Measurements from ENCODE around the gene FLAD1. TPM values are rescaled to one million over a fixed set of nuclear protein-coding genes. Genes with fewer than 3 reads are reported as not detected.

FLAD1 gene
- total RNA-seq, 1 donor from 2014 or later, result 30.1 TPM

DNA sequence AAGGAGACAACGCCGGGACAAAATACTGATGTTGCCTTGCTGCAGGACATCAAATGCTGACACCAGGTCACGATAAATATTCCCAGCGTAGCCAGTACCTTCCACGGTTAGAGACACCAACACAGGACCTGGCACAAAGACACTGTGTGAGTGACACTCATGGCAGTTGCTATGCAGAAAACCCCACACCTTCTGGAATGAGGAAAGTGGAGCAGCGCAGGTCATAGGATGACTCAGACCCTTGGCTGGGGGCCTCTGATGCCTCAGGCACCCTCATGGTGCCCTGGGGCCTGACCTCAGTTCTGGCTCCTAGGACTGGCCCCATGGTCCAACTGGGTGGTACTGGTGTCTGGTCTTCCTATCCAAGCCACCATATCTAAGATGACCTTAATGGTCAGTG is 43.4 kb downstream of the FLAD1 start:
- Histone ChIP-seq H3K4me1 (peaks cover 8% of the 10 kb centered on the region), H3K27ac (replicated peaks) (no peak overlapping the region), H3K36me3 (no peaks in the 10 kb centered on the region), H3K9me3 (replicated peaks) (no peaks in the 10 kb centered on the region), H3K27me3 (ENCODE audit: low read depth) (no peaks in the 10 kb centered on the region), H3K4me3 (no peak overlapping the region)
- TF ChIP-seq, protein P1, sequence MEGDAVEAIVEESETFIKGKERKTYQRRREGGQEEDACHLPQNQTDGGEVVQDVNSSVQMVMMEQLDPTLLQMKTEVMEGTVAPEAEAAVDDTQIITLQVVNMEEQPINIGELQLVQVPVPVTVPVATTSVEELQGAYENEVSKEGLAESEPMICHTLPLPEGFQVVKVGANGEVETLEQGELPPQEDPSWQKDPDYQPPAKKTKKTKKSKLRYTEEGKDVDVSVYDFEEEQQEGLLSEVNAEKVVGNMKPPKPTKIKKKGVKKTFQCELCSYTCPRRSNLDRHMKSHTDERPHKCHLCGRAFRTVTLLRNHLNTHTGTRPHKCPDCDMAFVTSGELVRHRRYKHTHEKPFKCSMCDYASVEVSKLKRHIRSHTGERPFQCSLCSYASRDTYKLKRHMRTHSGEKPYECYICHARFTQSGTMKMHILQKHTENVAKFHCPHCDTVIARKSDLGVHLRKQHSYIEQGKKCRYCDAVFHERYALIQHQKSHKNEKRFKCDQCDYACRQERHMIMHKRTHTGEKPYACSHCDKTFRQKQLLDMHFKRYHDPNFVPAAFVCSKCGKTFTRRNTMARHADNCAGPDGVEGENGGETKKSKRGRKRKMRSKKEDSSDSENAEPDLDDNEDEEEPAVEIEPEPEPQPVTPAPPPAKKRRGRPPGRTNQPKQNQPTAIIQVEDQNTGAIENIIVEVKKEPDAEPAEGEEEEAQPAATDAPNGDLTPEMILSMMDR (IDR thresholded peaks at IDR 0.05; ENCODE audit: borderline replicate concordance), result no peak
- DNase-seq, result no peak
- intact Hi-C loops (cut with micrococcal nuclease), result no loop called here

DNA sequence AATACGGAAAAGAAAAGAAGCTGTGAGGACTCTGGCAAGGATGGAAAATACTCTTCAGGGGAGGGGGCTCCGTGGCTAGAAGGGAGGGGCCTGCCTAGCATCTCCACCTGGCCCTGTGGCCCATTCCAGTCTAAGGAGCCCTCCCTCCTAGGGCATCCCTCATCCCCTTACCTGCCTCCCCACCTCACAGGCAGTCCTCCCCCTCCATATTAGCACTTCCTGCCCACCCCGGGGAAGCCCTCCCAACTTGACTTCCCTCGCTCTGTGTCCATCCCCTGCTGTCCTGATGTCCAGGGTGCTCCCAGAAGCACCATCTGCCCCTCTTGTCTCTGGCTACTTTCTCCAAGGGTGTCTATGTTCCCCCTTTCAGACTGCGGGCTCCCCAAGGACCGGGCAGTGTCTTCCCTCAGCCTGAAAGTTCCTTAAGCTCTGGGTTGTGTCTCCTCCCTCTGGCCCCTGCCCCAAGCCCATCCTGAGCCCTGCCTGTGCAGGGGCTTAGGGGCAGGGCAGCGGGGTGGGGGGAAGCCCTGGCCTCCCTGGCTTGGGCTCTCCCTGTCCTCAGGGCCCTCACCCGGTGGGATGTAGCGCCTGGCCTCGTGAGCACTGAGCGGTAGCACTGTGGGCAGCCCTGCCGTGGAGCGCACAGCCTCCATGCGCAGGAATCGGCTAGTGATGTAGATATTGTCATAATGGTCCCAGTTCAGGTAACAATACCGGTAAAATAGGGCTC is 46.5 kb downstream of the FLAD1 start:
- intact Hi-C loops (cut with micrococcal nuclease), result no loop called here
- no peaks in the 10 kb centered on the region for H3K36me3 ChIP-seq
- no peak for DNase-seq
- H3K9me3 ChIP-seq (replicated peaks), result no peaks in the 10 kb centered on the region
- no peak overlapping the region for H3K27ac ChIP-seq (replicated peaks)
- TF ChIP-seq, protein P1 (IDR thresholded peaks at IDR 0.05; ENCODE audit: borderline replicate concordance), result no peak
- no peaks in the 10 kb centered on the region for H3K4me1 ChIP-seq
- no peaks in the 10 kb centered on the region for H3K27me3 ChIP-seq (ENCODE audit: low read depth)
- no peak overlapping the region for H3K4me3 ChIP-seq

DNA sequence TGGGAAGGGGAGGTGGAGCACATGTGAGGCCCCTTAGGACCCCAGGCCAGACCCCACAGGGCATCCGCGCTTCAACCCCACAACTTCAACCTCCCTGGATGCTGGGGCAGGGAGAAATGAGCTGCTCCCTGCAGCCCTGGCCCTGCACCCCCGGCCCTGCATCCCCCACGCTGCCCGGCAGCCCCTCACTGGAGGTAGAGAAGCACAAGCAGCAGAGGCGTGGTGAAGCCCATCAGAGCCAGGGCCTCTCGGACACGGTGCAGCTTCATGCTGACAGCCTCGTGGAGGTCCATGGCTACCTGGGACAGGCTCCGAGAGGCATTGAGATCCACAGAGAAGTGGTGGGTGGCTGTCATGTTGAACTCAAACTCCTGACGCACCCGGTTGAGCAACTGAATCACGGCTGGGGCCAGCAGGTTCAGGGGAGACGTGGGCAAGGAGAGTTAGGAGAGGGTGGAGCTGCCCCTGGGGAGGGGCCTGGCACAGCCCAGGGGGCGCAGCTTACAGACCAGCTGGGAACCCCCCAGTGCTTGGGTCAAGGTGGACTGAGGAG is 47.2 kb downstream of the FLAD1 start:
- no peak for DNase-seq
- Histone ChIP-seq H3K27ac (replicated peaks) (no peak overlapping the region), H3K4me3 (no peak overlapping the region)

DNA sequence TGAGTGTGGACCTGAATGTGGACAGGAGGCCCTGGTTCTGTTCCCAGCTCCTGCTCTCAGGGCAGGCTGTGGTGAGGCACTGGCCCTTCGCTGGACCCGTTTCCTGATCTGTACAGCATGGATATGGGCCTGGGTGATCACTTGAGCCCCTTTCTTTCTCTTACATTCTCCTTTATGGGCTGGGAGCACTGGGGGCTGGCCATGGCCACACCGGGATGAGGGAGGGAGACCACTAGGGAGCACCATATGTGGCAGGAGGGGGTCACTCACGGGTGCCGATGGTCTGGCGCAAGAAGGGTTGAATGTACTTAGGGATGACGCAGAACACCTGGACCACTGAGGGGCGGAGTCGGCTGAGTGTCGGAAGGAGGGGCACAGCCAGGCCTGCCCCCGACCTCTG is 47.8 kb downstream of the FLAD1 start:
- no peak for DNase-seq
- Histone ChIP-seq H3K27ac (replicated peaks) (no peak overlapping the region), H3K36me3 (no peaks in the 10 kb centered on the region), H3K9me3 (replicated peaks) (no peaks in the 10 kb centered on the region), H3K4me1 (no peaks in the 10 kb centered on the region), H3K4me3 (no peak overlapping the region), H3K27me3 (ENCODE audit: low read depth) (no peaks in the 10 kb centered on the region)
- TF ChIP-seq, protein P1 (IDR thresholded peaks at IDR 0.05; ENCODE audit: borderline replicate concordance), result no peak
- intact Hi-C loops (cut with micrococcal nuclease), result no loop called here

More for the DNA sequence above, 47.2 kb downstream of the FLAD1 start:
- Histone ChIP-seq H3K4me1 (no peaks in the 10 kb centered on the region), H3K36me3 (no peaks in the 10 kb centered on the region), H3K27me3 (ENCODE audit: low read depth) (no peaks in the 10 kb centered on the region), H3K9me3 (replicated peaks) (no peaks in the 10 kb centered on the region)
- TF ChIP-seq, protein P1 (IDR thresholded peaks at IDR 0.05; ENCODE audit: borderline replicate concordance), result no peak
- intact Hi-C loops (cut with micrococcal nuclease), result no loop called here

DNA sequence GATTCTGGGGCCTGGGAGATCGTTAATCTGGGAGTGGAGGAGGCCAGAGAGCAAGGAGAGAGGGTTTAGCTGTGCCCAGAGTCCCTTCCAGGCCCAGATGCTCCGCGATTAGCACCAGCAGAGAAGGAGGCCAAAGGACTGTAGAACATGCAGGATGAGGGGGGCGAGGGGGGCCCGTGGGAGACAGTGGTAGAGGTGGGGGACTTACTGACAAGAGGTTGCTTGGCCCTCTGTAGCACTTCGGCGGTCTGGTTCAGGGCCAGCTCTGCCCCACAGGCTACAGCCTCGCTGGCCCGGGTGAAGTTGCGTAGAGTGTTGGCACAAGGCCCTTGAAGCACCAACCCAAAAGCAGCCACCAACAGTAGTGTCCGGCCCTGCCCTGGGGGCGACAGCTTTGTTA is 49.7 kb downstream of the FLAD1 start:
- no peaks in the 10 kb centered on the region for H3K9me3 ChIP-seq (replicated peaks)
- no peaks in the 10 kb centered on the region for H3K27me3 ChIP-seq (ENCODE audit: low read depth)
- no peak overlapping the region for H3K4me3 ChIP-seq
- H3K36me3 ChIP-seq, result no peaks in the 10 kb centered on the region
- DNase-seq, result no peak
- H3K27ac ChIP-seq (replicated peaks), result no peak overlapping the region
- peaks cover 4% of the 10 kb centered on the region for H3K4me1 ChIP-seq
- intact Hi-C loops (cut with micrococcal nuclease), result no loop called here
- TF ChIP-seq, protein P1 (IDR thresholded peaks at IDR 0.05; ENCODE audit: borderline replicate concordance), result no peak
